H1 (cell line): Measurements from ENCODE around the gene GPR87.

Experiments
- BCL11A ChIP-seq, 2 experiments: IDR thresholded peaks; one replicate each; pipeline ENCODE4 v1.6.1; 2011; ENCODE audit warnings: low read depth in 2 of 2, low read length in 2 of 2, mild to moderate bottlenecking in 2 of 2
- CBX8 ChIP-seq: fragments of 300-800, 300-1000 bp; sonication (generic); IDR thresholded peaks from 2 replicates; pipeline ENCODE4 v1.7.1; 2016; ENCODE audit warnings: low read depth, low read length, borderline replicate concordance
- EZH2 ChIP-seq: fragments of 200-600 bp; sonication (generic); IDR thresholded peaks from 2 replicates; pipeline ENCODE4 v1.7.1; 2012; ENCODE audit warnings: low read depth, mild to moderate bottlenecking, moderate library complexity, low read length, inconsistent platforms; ENCODE audit not compliant: severe bottlenecking
- POLR2A ChIP-seq, 2 experiments: IDR thresholded peaks; 1 replicate in 1 of 2; 2 replicates in 1 of 2; pipeline ENCODE4 v1.6.1; 2011; ENCODE audit warnings: low read depth in 2 of 2, low read length in 2 of 2, mild to moderate bottlenecking in 2 of 2; ENCODE audit errors: control extremely low read depth in 1 of 2
- RAD21 ChIP-seq, 2 experiments: IDR thresholded peaks in 1 of 2; conservative IDR thresholded peaks in 1 of 2; 2 replicates each; pipeline ENCODE4 v1.6.1; 2011; ENCODE audit warnings: low read depth in 2 of 2, low read length in 2 of 2, improper control_type of control experiment in 1 of 2, inconsistent platforms in 1 of 2, mild to moderate bottlenecking in 1 of 2, moderate library complexity in 1 of 2
- TF ChIP-seq, protein P1 (sequence below), 3 experiments: IDR thresholded peaks; 1 replicate in 2 of 3; 2 replicates in 1 of 3; pipeline versions ENCODE4 v1.5.1 to v1.6.1; 2011; ENCODE audit warnings: low read length in 3 of 3, mild to moderate bottlenecking in 3 of 3, inconsistent platforms in 2 of 3, low read depth in 1 of 3, moderate library complexity in 1 of 3; ENCODE audit not compliant: insufficient read depth in 1 of 3; ENCODE audit errors: control extremely low read depth in 1 of 3

DNA sequence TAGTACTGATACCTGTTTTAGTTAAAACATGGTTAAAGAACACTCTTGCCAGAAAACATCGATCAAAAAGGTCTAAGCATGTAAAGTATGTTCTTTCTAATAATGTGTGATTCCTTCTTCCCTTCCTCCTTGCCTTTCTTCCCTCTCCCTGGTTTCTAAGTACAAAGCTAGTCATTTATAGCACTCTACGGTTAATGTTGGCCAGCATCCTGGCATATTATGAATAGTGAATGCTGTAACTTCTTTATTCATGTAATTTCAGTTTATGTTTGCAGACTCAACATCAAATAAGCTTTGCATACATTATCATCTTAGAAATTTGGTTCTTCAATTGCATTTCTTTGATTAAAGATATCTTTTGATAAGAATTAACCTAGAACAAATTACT is 40.8 kb upstream of the GPR87 start:
- TF ChIP-seq POLR2A (IDR thresholded peaks at IDR 0.05; ENCODE audit: control extremely low read depth in 1 of 2, low read depth in 2 of 2, low read length in 2 of 2) = no peak
- no peak for TF ChIP-seq CBX8
- TF ChIP-seq, protein P1, sequence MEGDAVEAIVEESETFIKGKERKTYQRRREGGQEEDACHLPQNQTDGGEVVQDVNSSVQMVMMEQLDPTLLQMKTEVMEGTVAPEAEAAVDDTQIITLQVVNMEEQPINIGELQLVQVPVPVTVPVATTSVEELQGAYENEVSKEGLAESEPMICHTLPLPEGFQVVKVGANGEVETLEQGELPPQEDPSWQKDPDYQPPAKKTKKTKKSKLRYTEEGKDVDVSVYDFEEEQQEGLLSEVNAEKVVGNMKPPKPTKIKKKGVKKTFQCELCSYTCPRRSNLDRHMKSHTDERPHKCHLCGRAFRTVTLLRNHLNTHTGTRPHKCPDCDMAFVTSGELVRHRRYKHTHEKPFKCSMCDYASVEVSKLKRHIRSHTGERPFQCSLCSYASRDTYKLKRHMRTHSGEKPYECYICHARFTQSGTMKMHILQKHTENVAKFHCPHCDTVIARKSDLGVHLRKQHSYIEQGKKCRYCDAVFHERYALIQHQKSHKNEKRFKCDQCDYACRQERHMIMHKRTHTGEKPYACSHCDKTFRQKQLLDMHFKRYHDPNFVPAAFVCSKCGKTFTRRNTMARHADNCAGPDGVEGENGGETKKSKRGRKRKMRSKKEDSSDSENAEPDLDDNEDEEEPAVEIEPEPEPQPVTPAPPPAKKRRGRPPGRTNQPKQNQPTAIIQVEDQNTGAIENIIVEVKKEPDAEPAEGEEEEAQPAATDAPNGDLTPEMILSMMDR (IDR thresholded peaks at IDR 0.05; ENCODE audit: control extremely low read depth in 1 of 3, insufficient read depth in 1 of 3, low read depth in 1 of 3, low read length in 3 of 3) = no peak
- no peak for TF ChIP-seq EZH2
- no peak for TF ChIP-seq BCL11A (IDR thresholded peaks at IDR 0.05; ENCODE audit: low read depth in 2 of 2, low read length in 2 of 2)
- no peak for TF ChIP-seq RAD21 (IDR thresholded peaks at IDR 0.05 in 1 of 2, conservative IDR thresholded peaks at IDR 0.05 in 1 of 2; ENCODE audit: low read depth in 2 of 2, low read length in 2 of 2)
